HepG2 (cell line): ENCODE measurements around the gene UBR1. TPM values are rescaled to one million over a fixed set of nuclear protein-coding genes. Genes with fewer than 3 reads are reported as not detected.

Experiments
- ATAC-seq: fragments of 200-7000 bp; cut with Tn5 transposase; 3 replicates; pipeline ENCODE4 v1.9.1; 2020; ENCODE audit warnings: mild to moderate bottlenecking, moderate library complexity
- BruUV-seq: library from RNA; stranded (reverse); fragments of 400-500 nt; replicated peaks from 2 replicates; lab custom pipeline; 2021; lab: Mats Ljungman, UMichigan
- CTCF ChIA-PET: fragments of 300-600 bp; formaldehyde crosslinking; extraction: SDS; loops from one replicate; lab custom pipeline; 2021; ENCODE audit warnings: low total read pairs, inconsistent platforms, low intra/inter-chr PET ratio; lab: Yijun Ruan, JAX
- POLR2A ChIA-PET: fragments of 350-600 bp; sonication (Branson Sonifier 250); formaldehyde crosslinking; loops from one replicate; lab custom pipeline; 2020; ENCODE audit warnings: antibody characterized with exemption, inconsistent platforms; lab: Yijun Ruan, JAX
- DNase-seq: peaks from one replicate; pipeline ENCODE4 v3.0.0-alpha.2; 2015; ENCODE audit warnings: low spot score
- FAIRE-seq: peaks from 3 replicates; lab custom pipeline; 2011; peaks lifted over from hg19 to GRCh38; lab: Jason Lieb, UNC
- H2AFZ ChIP-seq: one replicate; pipeline ENCODE4 v1.6.1; 2011; ENCODE audit warnings: low read length, inconsistent platforms
- H3K27ac ChIP-seq: fragments of 300-600 bp; 3 replicates; pipeline ENCODE4 v1.8.0; 2011; ENCODE audit warnings: mixed run types, mild to moderate bottlenecking, mixed read lengths, low read length, inconsistent platforms; ENCODE audit not compliant: insufficient read depth; ENCODE audit errors: extremely low read length
- H3K27me3 ChIP-seq, 2 experiments: fragments of 200-600 bp in 1 of 2; 2 replicates in 1 of 2; 3 replicates in 1 of 2; pipeline versions ENCODE4 v1.6.0 to v1.8.0; 2011; ENCODE audit warnings: low read length in 2 of 2, mild to moderate bottlenecking in 2 of 2, moderate library complexity in 2 of 2, inconsistent platforms in 1 of 2; ENCODE audit not compliant: insufficient read depth in 2 of 2, control insufficient read depth in 1 of 2
- H3K36me3 ChIP-seq, 2 experiments: fragments of 200-600 bp in 1 of 2; replicated peaks in 1 of 2; 2 replicates in 1 of 2; 3 replicates in 1 of 2; pipeline versions ENCODE4 v1.5.1 to v1.8.0; 2011; ENCODE audit warnings: low read length in 2 of 2, inconsistent platforms in 1 of 2; ENCODE audit not compliant: insufficient read depth in 2 of 2, control insufficient read depth in 1 of 2
- H3K4me1 ChIP-seq: 2 replicates; pipeline ENCODE4 v1.5.1; 2012; ENCODE audit warnings: low read length, inconsistent platforms; ENCODE audit not compliant: insufficient read depth
- H3K4me2 ChIP-seq: 2 replicates; pipeline ENCODE4 v1.6.0; 2011; ENCODE audit warnings: low read depth, low read length, inconsistent platforms
- H3K4me3 ChIP-seq, 3 experiments: fragments of 200-600 bp in 1 of 3; sonication (generic), shearing (Covaris generic) in 1 of 3; replicated peaks in 1 of 3; 2 replicates each; pipeline ENCODE4 v1.5.1; 2011 to 2016; ENCODE audit warnings: low read length in 3 of 3, inconsistent platforms in 2 of 3, low read depth in 2 of 3, mild to moderate bottlenecking in 2 of 3, control low read depth in 1 of 3, mixed read lengths in 1 of 3; ENCODE audit not compliant: insufficient read depth in 1 of 3
- H3K79me2 ChIP-seq: one replicate; pipeline ENCODE4 v1.6.1; 2011; ENCODE audit warnings: low read length, inconsistent platforms; ENCODE audit not compliant: insufficient read depth
- H3K9ac ChIP-seq: 2 replicates; pipeline ENCODE4 v1.6.0; 2011; ENCODE audit warnings: mild to moderate bottlenecking, low read depth, low read length, inconsistent platforms; ENCODE audit not compliant: insufficient read depth
- H3K9me3 ChIP-seq: 2 replicates; pipeline ENCODE4 v1.5.1; 2012; ENCODE audit warnings: mild to moderate bottlenecking, low read length
- H4K20me1 ChIP-seq: 2 replicates; pipeline ENCODE4 v1.6.0; 2011; ENCODE audit warnings: inconsistent platforms, mild to moderate bottlenecking, low read length, moderate library complexity; ENCODE audit not compliant: insufficient read depth
- FOSL2 ChIP-seq: sonication (generic); formaldehyde crosslinking; IDR thresholded peaks from 2 replicates; pipeline ENCODE4 v1.4.0; 2020; ENCODE audit warnings: missing genetic modification reagents
- IKZF5 ChIP-seq: IDR thresholded peaks from 2 replicates; pipeline ENCODE4 v1.6.1; 2018; ENCODE audit warnings: missing genetic modification reagents, mild to moderate bottlenecking, missing compliant biosample characterization
- MEIS2 ChIP-seq: sonication (generic); formaldehyde crosslinking; IDR thresholded peaks from 2 replicates; pipeline ENCODE4 v1.9.0; 2021; ENCODE audit warnings: mild to moderate bottlenecking, missing genetic modification reagents
- NFE2 ChIP-seq: sonication (generic); formaldehyde crosslinking; IDR thresholded peaks from 2 replicates; pipeline ENCODE4 v1.4.0; 2020; ENCODE audit warnings: missing genetic modification reagents
- ZNF142 ChIP-seq: sonication (generic); formaldehyde crosslinking; IDR thresholded peaks from 2 replicates; pipeline ENCODE4 v1.4.0; 2020; ENCODE audit warnings: missing genetic modification reagents
- ZNF431 ChIP-seq: sonication (generic); formaldehyde crosslinking; IDR thresholded peaks from 2 replicates; pipeline ENCODE4 v1.9.0; 2022; ENCODE audit warnings: missing genetic modification reagents, low read depth, mild to moderate bottlenecking, borderline replicate concordance
- ZNF512 ChIP-seq: sonication (generic); formaldehyde crosslinking; IDR thresholded peaks from 2 replicates; pipeline ENCODE4 v1.4.0; 2020; ENCODE audit warnings: mild to moderate bottlenecking, missing genetic modification reagents
- WGBS: methylation state at CpG from one replicate; pipeline ENCODE4 v1.1.6; 2017; ENCODE audit warnings: low lambda C conversion rate; 5-methylcytosine and 5-hydroxymethylcytosine counted together
- in situ Hi-C: cut with HindIII; loops from 2 replicates; pipeline ENCODE4 v1.10.0; 2017; ENCODE audit warnings: low pct_unique_long_range_greater_than_20kb; ENCODE audit not compliant: extremely low pct_ligation_motif_present
- intact Hi-C: fragments of 100-400 bp; cut with micrococcal nuclease; formaldehyde crosslinking; loops from one replicate; pipeline ENCODE4 v1.10.0; 2022; ENCODE audit not compliant: unreplicated experiment
- polyA plus RNA-seq, 8 experiments: library from polyadenylated mRNA; depleted of rRNA in 3 of 8; stranded (reverse) in 7 of 8; unstranded in 1 of 8; fragments of >200 nt; fragmentation: Illumina TruSeq in 4 of 8; extraction: Trizol in 4 of 8; gene quantifications; 2 replicates each; pipeline versions ENCODE4 v1.2.1 to v1.2.3, GENCODE V29; 2011 to 2016; ENCODE audit warnings: low read depth in 4 of 8, missing spikeins in 1 of 8, mixed read lengths in 1 of 8; ENCODE audit not compliant: insufficient read depth in 1 of 8
- total RNA-seq, 5 experiments: library from RNA; depleted of rRNA; stranded (reverse); fragments of >200 nt; fragmentation: Illumina TruSeq; extraction: Trizol; gene quantifications; 2 replicates each; pipeline ENCODE4 v1.2.3, GENCODE V29; 2016; ENCODE audit warnings: low read depth in 1 of 5
- TF ChIP-seq, protein P1 (sequence below): sonication (generic); formaldehyde crosslinking; IDR thresholded peaks from 2 replicates; pipeline ENCODE4 v1.4.0; 2020; ENCODE audit warnings: mild to moderate bottlenecking, missing genetic modification reagents

UBR1 gene
- total and polyA plus RNA-seq, 2 of the 13 experiments (the other 11 are each of a cell fraction or from before 2014, with no cell fraction given), result 6.4 to 18.0 TPM

GRCh38 chr15:43095708-43096347 is 10.0 kb downstream of the UBR1 start:
- H3K27me3 ChIP-seq, result no peaks in the 10 kb centered on the region
- TF ChIP-seq, protein P1, sequence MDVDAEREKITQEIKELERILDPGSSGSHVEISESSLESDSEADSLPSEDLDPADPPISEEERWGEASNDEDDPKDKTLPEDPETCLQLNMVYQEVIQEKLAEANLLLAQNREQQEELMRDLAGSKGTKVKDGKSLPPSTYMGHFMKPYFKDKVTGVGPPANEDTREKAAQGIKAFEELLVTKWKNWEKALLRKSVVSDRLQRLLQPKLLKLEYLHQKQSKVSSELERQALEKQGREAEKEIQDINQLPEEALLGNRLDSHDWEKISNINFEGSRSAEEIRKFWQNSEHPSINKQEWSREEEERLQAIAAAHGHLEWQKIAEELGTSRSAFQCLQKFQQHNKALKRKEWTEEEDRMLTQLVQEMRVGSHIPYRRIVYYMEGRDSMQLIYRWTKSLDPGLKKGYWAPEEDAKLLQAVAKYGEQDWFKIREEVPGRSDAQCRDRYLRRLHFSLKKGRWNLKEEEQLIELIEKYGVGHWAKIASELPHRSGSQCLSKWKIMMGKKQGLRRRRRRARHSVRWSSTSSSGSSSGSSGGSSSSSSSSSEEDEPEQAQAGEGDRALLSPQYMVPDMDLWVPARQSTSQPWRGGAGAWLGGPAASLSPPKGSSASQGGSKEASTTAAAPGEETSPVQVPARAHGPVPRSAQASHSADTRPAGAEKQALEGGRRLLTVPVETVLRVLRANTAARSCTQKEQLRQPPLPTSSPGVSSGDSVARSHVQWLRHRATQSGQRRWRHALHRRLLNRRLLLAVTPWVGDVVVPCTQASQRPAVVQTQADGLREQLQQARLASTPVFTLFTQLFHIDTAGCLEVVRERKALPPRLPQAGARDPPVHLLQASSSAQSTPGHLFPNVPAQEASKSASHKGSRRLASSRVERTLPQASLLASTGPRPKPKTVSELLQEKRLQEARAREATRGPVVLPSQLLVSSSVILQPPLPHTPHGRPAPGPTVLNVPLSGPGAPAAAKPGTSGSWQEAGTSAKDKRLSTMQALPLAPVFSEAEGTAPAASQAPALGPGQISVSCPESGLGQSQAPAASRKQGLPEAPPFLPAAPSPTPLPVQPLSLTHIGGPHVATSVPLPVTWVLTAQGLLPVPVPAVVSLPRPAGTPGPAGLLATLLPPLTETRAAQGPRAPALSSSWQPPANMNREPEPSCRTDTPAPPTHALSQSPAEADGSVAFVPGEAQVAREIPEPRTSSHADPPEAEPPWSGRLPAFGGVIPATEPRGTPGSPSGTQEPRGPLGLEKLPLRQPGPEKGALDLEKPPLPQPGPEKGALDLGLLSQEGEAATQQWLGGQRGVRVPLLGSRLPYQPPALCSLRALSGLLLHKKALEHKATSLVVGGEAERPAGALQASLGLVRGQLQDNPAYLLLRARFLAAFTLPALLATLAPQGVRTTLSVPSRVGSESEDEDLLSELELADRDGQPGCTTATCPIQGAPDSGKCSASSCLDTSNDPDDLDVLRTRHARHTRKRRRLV (CRISPR knock-in tag), result no peak
- TF ChIP-seq FOSL2 (CRISPR knock-in tag) (no peak), IKZF5 (CRISPR knock-in tag) (no peak), NFE2 (CRISPR knock-in tag) (no peak), ZNF512 (CRISPR knock-in tag) (no peak), ZNF142 (CRISPR knock-in tag) (no peak), ZNF431 (no peak), MEIS2 (CRISPR knock-in tag) (no peak)
- TF ChIP-seq, all 625 proteins: peak for 0
- H3K4me2 ChIP-seq, result no peak overlapping the region
- H3K9ac ChIP-seq, result no peak overlapping the region
- ATAC-seq (no peak), FAIRE-seq (no peak), DNase-seq (no peak)
- H4K20me1 ChIP-seq, result no peaks in the 10 kb centered on the region
- H3K79me2 ChIP-seq, result peaks cover 21% of the 10 kb centered on the region
- H3K36me3 ChIP-seq, result peaks cover 3 to 8% of the 10 kb centered on the region in 2 experiments; a peak in 4 of 5 replicates
- BruUV-seq, result no TSS peak
- H3K4me1 ChIP-seq, result peaks cover 7% of the 10 kb centered on the region
- CTCF ChIA-PET, result no interaction called here
- H3K4me3 ChIP-seq, result no peak overlapping the region
- WGBS, result 91% methylated on average over 8 of the region's 8 CpGs
- no peak overlapping the region for H3K27ac ChIP-seq
- H3K9me3 ChIP-seq, result no peaks in the 10 kb centered on the region
- POLR2A ChIA-PET, result no interaction called here
- intact Hi-C loops (no loop called here), in situ Hi-C loops (no loop called here)
- H2AFZ ChIP-seq, result no peak overlapping the region
